ENCODE results near the gene LRRC8B. TPM values are rescaled to one million over a fixed set of nuclear protein-coding genes. Genes with fewer than 3 reads are reported as not detected.

Gene LRRC8B
- total and polyA plus RNA-seq, 2 of the 13 experiments (the other 11 are each of a cell fraction or from before 2014, with no cell fraction given) = 4.9 to 7.6 TPM

DNA sequence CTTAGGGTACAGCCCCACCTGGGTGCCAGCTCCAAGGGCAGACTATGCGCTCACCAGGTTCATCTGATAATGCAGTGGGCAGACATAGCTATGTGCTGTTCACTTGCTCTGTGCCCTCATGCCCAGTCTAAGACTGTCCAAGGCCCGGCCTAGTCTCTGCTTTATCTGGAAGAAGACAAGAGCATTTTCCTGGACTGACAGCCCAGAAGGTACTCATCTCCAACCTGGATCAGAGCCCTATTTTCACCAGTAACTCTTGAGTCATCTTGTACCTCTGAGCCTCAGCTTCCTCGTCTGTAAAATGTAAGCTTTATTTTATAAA lies 79.7 kb downstream of the LRRC8B start:
- Histone ChIP-seq H4K20me1 (ENCODE audit: insufficient read depth, low read length) (no peaks in the 10 kb centered on the region), H3K79me2 (ENCODE audit: insufficient read depth, low read length) (no peaks in the 10 kb centered on the region), H3K9ac (ENCODE audit: insufficient read depth, low read depth, low read length) (no peak overlapping the region), H3K36me3 (replicated peaks in 1 of 2; ENCODE audit: control insufficient read depth in 1 of 2, insufficient read depth in 2 of 2, low read length in 2 of 2) (no peaks in the 10 kb centered on the region), H3K4me3 (replicated peaks in 1 of 3; ENCODE audit: insufficient read depth in 1 of 3, low read depth in 2 of 3, low read length in 3 of 3) (no peak overlapping the region), H3K9me3 (ENCODE audit: low read length) (no peaks in the 10 kb centered on the region), H3K27me3 (ENCODE audit: control insufficient read depth in 1 of 2, insufficient read depth in 2 of 2, low read length in 2 of 2) (no peaks in the 10 kb centered on the region; a peak in 1 of 5 replicates), H3K4me2 (ENCODE audit: low read depth, low read length) (no peak overlapping the region), H2AFZ (ENCODE audit: low read length) (no peak overlapping the region), H3K27ac (ENCODE audit: extremely low read length, insufficient read depth, low read length) (no peak overlapping the region), H3K4me1 (ENCODE audit: insufficient read depth, low read length) (peaks cover 17% of the 10 kb centered on the region)
- ChIA-PET CTCF (ENCODE audit: low intra/inter-chr PET ratio, low total read pairs) (no interaction called here), POLR2A (interaction anchor here (1.1 to 1.2 kb wide), 2 partner anchors 9 to 920 kb away, joined by 3 to 4 read pairs; partner anchors contain the start of gene PKN2)
- in situ Hi-C loops (cut with HindIII; ENCODE audit: extremely low pct_ligation_motif_present, low pct_unique_long_range_greater_than_20kb) (loop anchor here (10.0 kb wide), 1 partner anchor 90 kb away; no protein-coding TSS in a partner anchor), intact Hi-C loops (cut with micrococcal nuclease; ENCODE audit: unreplicated experiment) (no loop called here)
- no TSS peak for BruUV-seq (replicated peaks)
- WGBS (ENCODE audit: low lambda C conversion rate) = 53% methylated on average over 2 of the region's 3 CpGs
- no peak for ATAC-seq
- no peak for DNase-seq (ENCODE audit: low spot score)
- TF ChIP-seq ZNF33B (CRISPR knock-in tag; IDR thresholded peaks at IDR 0.05) (no peak), ZNF251 (CRISPR knock-in tag; IDR thresholded peaks at IDR 0.05) (no peak), TAF1 (CRISPR knock-in tag; IDR thresholded peaks at IDR 0.05) (no peak), ZBTB1 (CRISPR knock-in tag; IDR thresholded peaks at IDR 0.05; ENCODE audit: borderline replicate concordance) (no peak), ZNF766 (CRISPR knock-in tag; IDR thresholded peaks at IDR 0.05; ENCODE audit: borderline replicate concordance) (no peak)
- TF ChIP-seq, protein P1, sequence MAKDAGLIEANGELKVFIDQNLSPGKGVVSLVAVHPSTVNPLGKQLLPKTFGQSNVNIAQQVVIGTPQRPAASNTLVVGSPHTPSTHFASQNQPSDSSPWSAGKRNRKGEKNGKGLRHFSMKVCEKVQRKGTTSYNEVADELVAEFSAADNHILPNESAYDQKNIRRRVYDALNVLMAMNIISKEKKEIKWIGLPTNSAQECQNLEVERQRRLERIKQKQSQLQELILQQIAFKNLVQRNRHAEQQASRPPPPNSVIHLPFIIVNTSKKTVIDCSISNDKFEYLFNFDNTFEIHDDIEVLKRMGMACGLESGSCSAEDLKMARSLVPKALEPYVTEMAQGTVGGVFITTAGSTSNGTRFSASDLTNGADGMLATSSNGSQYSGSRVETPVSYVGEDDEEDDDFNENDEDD (CRISPR knock-in tag; IDR thresholded peaks at IDR 0.05; ENCODE audit: borderline replicate concordance) = no peak
- TF ChIP-seq, protein P2, sequence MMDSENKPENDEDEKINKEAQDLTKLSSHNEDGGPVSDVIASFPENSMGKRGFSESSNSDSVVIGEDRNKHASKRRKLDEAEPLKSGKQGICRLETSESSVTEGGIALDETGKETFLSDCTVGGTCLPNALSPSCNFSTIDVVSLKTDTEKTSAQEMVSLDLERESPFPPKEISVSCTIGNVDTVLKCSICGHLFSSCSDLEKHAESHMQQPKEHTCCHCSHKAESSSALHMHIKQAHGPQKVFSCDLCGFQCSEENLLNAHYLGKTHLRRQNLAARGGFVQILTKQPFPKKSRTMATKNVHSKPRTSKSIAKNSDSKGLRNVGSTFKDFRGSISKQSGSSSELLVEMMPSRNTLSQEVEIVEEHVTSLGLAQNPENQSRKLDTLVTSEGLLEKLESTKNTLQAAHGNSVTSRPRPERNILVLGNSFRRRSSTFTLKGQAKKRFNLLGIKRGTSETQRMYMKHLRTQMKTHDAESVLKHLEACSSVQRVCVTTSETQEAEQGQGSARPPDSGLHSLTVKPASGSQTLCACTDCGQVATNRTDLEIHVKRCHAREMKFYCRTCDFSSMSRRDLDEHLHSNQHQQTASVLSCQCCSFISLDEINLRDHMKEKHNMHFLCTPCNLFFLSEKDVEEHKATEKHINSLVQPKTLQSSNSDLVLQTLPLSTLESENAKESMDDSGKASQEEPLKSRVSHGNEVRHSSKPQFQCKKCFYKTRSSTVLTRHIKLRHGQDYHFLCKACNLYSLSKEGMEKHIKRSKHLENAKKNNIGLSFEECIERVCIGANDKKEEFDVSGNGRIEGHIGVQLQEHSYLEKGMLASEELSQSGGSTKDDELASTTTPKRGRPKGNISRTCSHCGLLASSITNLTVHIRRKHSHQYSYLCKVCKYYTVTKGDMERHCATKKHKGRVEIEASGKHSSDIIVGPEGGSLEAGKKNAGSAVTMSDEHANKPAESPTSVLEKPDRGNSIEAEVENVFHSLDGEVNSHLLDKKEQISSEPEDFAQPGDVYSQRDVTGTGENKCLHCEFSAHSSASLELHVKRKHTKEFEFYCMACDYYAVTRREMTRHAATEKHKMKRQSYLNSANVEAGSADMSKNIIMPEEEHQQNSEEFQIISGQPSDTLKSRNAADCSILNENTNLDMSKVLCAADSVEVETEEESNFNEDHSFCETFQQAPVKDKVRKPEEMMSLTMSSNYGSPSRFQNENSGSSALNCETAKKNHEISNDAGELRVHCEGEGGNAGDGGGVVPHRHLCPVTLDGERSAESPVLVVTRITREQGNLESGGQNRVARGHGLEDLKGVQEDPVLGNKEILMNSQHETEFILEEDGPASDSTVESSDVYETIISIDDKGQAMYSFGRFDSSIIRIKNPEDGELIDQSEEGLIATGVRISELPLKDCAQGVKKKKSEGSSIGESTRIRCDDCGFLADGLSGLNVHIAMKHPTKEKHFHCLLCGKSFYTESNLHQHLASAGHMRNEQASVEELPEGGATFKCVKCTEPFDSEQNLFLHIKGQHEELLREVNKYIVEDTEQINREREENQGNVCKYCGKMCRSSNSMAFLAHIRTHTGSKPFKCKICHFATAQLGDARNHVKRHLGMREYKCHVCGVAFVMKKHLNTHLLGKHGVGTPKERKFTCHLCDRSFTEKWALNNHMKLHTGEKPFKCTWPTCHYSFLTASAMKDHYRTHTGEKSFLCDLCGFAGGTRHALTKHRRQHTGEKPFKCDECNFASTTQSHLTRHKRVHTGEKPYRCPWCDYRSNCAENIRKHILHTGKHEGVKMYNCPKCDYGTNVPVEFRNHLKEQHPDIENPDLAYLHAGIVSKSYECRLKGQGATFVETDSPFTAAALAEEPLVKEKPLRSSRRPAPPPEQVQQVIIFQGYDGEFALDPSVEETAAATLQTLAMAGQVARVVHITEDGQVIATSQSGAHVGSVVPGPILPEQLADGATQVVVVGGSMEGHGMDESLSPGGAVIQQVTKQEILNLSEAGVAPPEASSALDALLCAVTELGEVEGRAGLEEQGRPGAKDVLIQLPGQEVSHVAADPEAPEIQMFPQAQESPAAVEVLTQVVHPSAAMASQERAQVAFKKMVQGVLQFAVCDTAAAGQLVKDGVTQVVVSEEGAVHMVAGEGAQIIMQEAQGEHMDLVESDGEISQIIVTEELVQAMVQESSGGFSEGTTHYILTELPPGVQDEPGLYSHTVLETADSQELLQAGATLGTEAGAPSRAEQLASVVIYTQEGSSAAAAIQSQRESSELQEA (CRISPR knock-in tag; IDR thresholded peaks at IDR 0.05; ENCODE audit: not compliant biosample characterization) = no peak
- TF ChIP-seq, protein P3, sequence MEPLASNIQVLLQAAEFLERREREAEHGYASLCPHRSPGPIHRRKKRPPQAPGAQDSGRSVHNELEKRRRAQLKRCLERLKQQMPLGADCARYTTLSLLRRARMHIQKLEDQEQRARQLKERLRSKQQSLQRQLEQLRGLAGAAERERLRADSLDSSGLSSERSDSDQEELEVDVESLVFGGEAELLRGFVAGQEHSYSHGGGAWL (CRISPR knock-in tag; IDR thresholded peaks at IDR 0.05) = no peak
- TF ChIP-seq, protein P4, sequence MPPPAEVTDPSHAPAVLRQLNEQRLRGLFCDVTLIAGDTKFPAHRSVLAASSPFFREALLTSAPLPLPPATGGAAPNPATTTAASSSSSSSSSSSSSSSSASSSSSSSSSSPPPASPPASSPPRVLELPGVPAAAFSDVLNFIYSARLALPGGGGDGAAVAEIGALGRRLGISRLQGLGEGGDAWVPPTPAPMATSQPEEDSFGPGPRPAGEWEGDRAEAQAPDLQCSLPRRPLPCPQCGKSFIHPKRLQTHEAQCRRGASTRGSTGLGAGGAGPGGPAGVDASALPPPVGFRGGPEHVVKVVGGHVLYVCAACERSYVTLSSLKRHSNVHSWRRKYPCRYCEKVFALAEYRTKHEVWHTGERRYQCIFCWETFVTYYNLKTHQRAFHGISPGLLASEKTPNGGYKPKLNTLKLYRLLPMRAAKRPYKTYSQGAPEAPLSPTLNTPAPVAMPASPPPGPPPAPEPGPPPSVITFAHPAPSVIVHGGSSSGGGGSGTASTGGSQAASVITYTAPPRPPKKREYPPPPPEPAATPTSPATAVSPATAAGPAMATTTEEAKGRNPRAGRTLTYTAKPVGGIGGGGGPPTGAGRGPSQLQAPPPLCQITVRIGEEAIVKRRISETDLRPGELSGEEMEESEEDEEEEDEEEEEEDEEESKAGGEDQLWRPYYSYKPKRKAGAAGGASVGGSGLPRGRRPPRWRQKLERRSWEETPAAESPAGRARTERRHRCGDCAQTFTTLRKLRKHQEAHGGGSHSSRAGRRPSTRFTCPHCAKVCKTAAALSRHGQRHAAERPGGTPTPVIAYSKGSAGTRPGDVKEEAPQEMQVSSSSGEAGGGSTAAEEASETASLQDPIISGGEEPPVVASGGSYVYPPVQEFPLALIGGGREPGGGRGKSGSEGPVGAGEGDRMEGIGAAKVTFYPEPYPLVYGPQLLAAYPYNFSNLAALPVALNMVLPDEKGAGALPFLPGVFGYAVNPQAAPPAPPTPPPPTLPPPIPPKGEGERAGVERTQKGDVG (CRISPR knock-in tag; IDR thresholded peaks at IDR 0.05; ENCODE audit: borderline replicate concordance) = no peak
- TF ChIP-seq, protein P5, sequence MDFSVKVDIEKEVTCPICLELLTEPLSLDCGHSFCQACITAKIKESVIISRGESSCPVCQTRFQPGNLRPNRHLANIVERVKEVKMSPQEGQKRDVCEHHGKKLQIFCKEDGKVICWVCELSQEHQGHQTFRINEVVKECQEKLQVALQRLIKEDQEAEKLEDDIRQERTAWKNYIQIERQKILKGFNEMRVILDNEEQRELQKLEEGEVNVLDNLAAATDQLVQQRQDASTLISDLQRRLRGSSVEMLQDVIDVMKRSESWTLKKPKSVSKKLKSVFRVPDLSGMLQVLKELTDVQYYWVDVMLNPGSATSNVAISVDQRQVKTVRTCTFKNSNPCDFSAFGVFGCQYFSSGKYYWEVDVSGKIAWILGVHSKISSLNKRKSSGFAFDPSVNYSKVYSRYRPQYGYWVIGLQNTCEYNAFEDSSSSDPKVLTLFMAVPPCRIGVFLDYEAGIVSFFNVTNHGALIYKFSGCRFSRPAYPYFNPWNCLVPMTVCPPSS (IDR thresholded peaks at IDR 0.05) = no peak
- no peak for FAIRE-seq
